ENCODE results near the gene GLOD5. TPM values are rescaled to one million over a fixed set of nuclear protein-coding genes. Genes with fewer than 3 reads are reported as not detected.

Gene GLOD5
- total and polyA plus RNA-seq, 2 experiments from 2014 or later, result 2.4 TPM; not detected in 1

GRCh38 chrX:48719958-48720357, 41.6 kb upstream of the GLOD5 start:
- TF ChIP-seq EZH2phosphoT487 (IDR thresholded peaks at IDR 0.05; ENCODE audit: low read depth, severe bottlenecking, unreplicated experiment) (no peak), EZH2 (IDR thresholded peaks at IDR 0.05; ENCODE audit: borderline replicate concordance) (no peak)
- TF ChIP-seq, protein P1, sequence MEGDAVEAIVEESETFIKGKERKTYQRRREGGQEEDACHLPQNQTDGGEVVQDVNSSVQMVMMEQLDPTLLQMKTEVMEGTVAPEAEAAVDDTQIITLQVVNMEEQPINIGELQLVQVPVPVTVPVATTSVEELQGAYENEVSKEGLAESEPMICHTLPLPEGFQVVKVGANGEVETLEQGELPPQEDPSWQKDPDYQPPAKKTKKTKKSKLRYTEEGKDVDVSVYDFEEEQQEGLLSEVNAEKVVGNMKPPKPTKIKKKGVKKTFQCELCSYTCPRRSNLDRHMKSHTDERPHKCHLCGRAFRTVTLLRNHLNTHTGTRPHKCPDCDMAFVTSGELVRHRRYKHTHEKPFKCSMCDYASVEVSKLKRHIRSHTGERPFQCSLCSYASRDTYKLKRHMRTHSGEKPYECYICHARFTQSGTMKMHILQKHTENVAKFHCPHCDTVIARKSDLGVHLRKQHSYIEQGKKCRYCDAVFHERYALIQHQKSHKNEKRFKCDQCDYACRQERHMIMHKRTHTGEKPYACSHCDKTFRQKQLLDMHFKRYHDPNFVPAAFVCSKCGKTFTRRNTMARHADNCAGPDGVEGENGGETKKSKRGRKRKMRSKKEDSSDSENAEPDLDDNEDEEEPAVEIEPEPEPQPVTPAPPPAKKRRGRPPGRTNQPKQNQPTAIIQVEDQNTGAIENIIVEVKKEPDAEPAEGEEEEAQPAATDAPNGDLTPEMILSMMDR (IDR thresholded peaks at IDR 0.05; ENCODE audit: poor library complexity), result no peak
- Histone ChIP-seq H3K27me3 (no peaks in the 10 kb centered on the region), H3K27ac (no peak overlapping the region), H4K20me1 (ENCODE audit: insufficient read depth, poor library complexity, severe bottlenecking) (no peaks in the 10 kb centered on the region), H3K36me3 (replicated peaks; ENCODE audit: insufficient read depth, low read depth) (no peaks in the 10 kb centered on the region), H3K9me2 (replicated peaks; ENCODE audit: insufficient read depth) (no peaks in the 10 kb centered on the region), H3K4me2 (no peak overlapping the region), H2AFZ (no peak overlapping the region), H3K9me3 (ENCODE audit: low read depth) (no peaks in the 10 kb centered on the region), H3K4me3 (no peak overlapping the region), H3K79me2 (no peaks in the 10 kb centered on the region), H3K4me1 (ENCODE audit: insufficient read depth) (no peaks in the 10 kb centered on the region)
- no peak for DNase-seq (ENCODE audit: low spot score)
- 62% methylated on average over 2 of the region's 2 CpGs for WGBS (ENCODE audit: low lambda C conversion rate, missing lambda C conversion rate)

GRCh38 chrX:48720577-48721250, 40.8 kb upstream of the GLOD5 start:
- Histone ChIP-seq H2AFZ (no peak overlapping the region), H3K27me3 (no peaks in the 10 kb centered on the region), H3K36me3 (replicated peaks; ENCODE audit: insufficient read depth, low read depth) (no peaks in the 10 kb centered on the region), H3K27ac (no peak overlapping the region), H3K4me2 (no peak overlapping the region), H3K4me1 (ENCODE audit: insufficient read depth) (no peaks in the 10 kb centered on the region), H4K20me1 (ENCODE audit: insufficient read depth, poor library complexity, severe bottlenecking) (no peaks in the 10 kb centered on the region), H3K9me2 (replicated peaks; ENCODE audit: insufficient read depth) (no peaks in the 10 kb centered on the region), H3K9me3 (ENCODE audit: low read depth) (no peaks in the 10 kb centered on the region), H3K4me3 (no peak overlapping the region), H3K79me2 (no peaks in the 10 kb centered on the region)
- no peak for DNase-seq (ENCODE audit: low spot score)
- no peak for TF ChIP-seq EZH2 (IDR thresholded peaks at IDR 0.05; ENCODE audit: borderline replicate concordance)
- TF ChIP-seq EZH2phosphoT487 (IDR thresholded peaks at IDR 0.05; ENCODE audit: low read depth, severe bottlenecking, unreplicated experiment), result no peak
- TF ChIP-seq, protein P1 (IDR thresholded peaks at IDR 0.05; ENCODE audit: poor library complexity), result no peak
- WGBS (ENCODE audit: low lambda C conversion rate, missing lambda C conversion rate), result 74% methylated on average over 4 of the region's 4 CpGs

GRCh38 chrX:48721916-48722315, 39.6 kb upstream of the GLOD5 start:
- H3K36me3 ChIP-seq (replicated peaks; ENCODE audit: insufficient read depth, low read depth), result no peaks in the 10 kb centered on the region
- H3K9me2 ChIP-seq (replicated peaks; ENCODE audit: insufficient read depth), result no peaks in the 10 kb centered on the region
- no peak overlapping the region for H2AFZ ChIP-seq
- H3K27me3 ChIP-seq, result no peaks in the 10 kb centered on the region
- no peak overlapping the region for H3K4me2 ChIP-seq
- TF ChIP-seq EZH2phosphoT487 (IDR thresholded peaks at IDR 0.05; ENCODE audit: low read depth, severe bottlenecking, unreplicated experiment) (no peak), EZH2 (IDR thresholded peaks at IDR 0.05; ENCODE audit: borderline replicate concordance) (no peak)
- TF ChIP-seq, protein P1 (IDR thresholded peaks at IDR 0.05; ENCODE audit: poor library complexity), result no peak
- no peak overlapping the region for H3K4me3 ChIP-seq
- no peaks in the 10 kb centered on the region for H3K9me3 ChIP-seq (ENCODE audit: low read depth)
- DNase-seq (ENCODE audit: low spot score), result no peak
- H3K27ac ChIP-seq, result no peak overlapping the region
- H4K20me1 ChIP-seq (ENCODE audit: insufficient read depth, poor library complexity, severe bottlenecking), result no peaks in the 10 kb centered on the region
- H3K4me1 ChIP-seq (ENCODE audit: insufficient read depth), result no peaks in the 10 kb centered on the region
- H3K79me2 ChIP-seq, result no peaks in the 10 kb centered on the region

Measured in hepatocyte (in vitro differentiated cells).